Measurements from ENCODE around the gene MASP2. TPM values are rescaled to one million over a fixed set of nuclear protein-coding genes. Genes with fewer than 3 reads are reported as not detected.

Gene MASP2
- total RNA-seq, 1 experiment from 2014 or later: 0.50 TPM

DNA sequence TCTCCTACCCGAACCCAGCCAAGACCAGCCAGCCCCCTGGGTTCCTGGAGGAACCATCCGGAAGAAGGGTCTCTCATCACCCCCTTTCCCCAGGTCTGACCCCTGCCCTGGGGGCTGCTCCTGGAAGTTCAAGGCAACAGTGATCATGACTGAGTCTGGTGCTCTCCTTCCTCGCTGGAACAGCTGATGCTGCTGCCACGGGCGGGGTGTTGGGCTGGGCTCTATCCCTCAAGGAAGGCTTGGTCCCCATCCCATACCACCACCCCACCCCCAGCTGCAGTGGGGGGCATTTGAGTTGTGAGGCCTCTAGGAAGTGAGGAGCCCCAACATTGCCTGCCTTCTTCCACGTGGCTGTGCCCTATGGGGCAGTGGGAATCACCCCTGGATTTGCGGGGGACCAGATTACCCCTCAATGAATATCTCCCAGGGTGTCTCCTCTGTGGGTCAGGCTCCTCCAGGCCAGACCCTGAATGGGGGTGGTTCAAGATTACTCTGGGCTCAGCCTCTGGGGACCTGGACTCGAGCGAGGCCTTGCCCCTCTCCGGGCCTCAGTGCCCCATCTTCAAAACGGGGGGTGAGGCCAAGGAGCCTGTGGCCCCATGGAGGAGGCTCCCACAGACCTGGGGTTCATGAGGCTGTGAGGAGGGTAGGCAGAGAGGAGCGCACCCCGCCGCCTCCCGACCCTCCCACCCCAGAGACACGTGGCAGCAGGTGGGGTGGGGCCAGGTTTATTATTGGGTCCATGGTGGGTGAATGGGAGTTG lies 2.8 kb downstream of the MASP2 start:
- no peak overlapping the region for H3K4me3 ChIP-seq (ENCODE audit: low read depth, low read length)
- no peaks in the 10 kb centered on the region for H3K9me3 ChIP-seq
- Mint-ChIP-seq H3K36me3 (ENCODE audit: insufficient read depth, unreplicated experiment) (no peaks in the 10 kb centered on the region), H3K9me3 (ENCODE audit: unreplicated experiment) (no peaks in the 10 kb centered on the region), H3K27me3 (ENCODE audit: insufficient read depth, unreplicated experiment) (no peaks in the 10 kb centered on the region), H3K4me3 (ENCODE audit: unreplicated experiment) (no peak overlapping the region), H3K4me1 (ENCODE audit: low read depth, unreplicated experiment) (no peaks in the 10 kb centered on the region), H3K27ac (ENCODE audit: unreplicated experiment) (no peak overlapping the region)
- intact Hi-C loops (cut with micrococcal nuclease; ENCODE audit: unreplicated experiment): no loop called here
- H3K36me3 ChIP-seq (ENCODE audit: control insufficient read depth, insufficient read depth, low read length): no peaks in the 10 kb centered on the region
- BruUV-seq (replicated peaks): no TSS peak
- ChIA-PET CTCF (no interaction called here), POLR2A (no interaction called here)
- no peaks in the 10 kb centered on the region for H3K4me1 ChIP-seq
- H3K27me3 ChIP-seq (replicated peaks; ENCODE audit: control insufficient read depth, insufficient read depth, low read length): no peaks in the 10 kb centered on the region
- TF ChIP-seq, protein P1, sequence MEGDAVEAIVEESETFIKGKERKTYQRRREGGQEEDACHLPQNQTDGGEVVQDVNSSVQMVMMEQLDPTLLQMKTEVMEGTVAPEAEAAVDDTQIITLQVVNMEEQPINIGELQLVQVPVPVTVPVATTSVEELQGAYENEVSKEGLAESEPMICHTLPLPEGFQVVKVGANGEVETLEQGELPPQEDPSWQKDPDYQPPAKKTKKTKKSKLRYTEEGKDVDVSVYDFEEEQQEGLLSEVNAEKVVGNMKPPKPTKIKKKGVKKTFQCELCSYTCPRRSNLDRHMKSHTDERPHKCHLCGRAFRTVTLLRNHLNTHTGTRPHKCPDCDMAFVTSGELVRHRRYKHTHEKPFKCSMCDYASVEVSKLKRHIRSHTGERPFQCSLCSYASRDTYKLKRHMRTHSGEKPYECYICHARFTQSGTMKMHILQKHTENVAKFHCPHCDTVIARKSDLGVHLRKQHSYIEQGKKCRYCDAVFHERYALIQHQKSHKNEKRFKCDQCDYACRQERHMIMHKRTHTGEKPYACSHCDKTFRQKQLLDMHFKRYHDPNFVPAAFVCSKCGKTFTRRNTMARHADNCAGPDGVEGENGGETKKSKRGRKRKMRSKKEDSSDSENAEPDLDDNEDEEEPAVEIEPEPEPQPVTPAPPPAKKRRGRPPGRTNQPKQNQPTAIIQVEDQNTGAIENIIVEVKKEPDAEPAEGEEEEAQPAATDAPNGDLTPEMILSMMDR (IDR thresholded peaks at IDR 0.05; ENCODE audit: insufficient read depth in 1 of 2, low read depth in 1 of 2, low read length in 1 of 2, severe bottlenecking in 1 of 2, unreplicated experiment in 1 of 2): no peak
- DNase-seq: no peak

DNA sequence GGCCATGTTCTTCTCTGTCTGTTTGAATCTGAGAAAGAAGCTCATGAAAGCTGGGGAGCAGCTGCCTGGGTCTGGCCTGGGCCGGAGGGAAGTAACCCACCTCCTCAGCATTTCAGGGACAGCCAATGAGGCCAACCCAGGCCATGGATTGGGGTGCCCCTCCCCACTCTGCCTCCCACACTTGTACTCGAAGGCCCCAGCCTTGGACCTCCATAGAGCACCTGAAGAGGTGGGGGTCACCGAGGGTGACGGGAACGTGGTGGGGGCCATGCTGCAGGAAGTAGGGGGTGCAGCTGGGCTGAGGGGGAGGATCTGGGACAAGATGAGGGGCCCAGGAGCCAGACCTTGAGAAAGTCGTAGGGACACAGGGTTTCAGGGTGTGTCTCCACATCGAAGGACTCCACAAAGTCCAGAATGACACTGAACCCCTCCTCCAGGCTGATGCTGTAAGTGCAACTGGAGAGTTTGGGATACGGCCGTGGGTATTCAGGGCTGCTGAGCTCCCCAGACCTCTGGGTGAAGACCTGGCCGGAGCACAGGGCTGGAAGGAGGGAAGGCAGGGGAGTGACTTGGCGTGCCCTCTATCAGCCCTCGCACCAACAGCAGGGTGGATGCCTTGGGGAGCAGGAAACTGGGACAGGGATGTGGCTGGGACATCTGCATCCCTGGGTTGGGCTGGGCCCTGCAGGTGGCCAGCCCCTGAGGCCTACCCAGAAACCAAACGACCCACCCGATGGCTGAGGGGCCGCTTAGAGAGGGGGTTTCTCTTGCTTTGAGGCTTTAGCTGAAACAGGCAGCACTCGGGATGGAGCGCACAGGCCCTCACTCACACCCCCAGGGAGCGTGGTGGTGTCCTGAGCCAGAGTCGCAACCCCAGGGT lies 3.8 kb downstream of the MASP2 start:
- Mint-ChIP-seq H3K27me3 (ENCODE audit: insufficient read depth, unreplicated experiment) (no peaks in the 10 kb centered on the region), H3K4me1 (ENCODE audit: low read depth, unreplicated experiment) (no peaks in the 10 kb centered on the region), H3K36me3 (ENCODE audit: insufficient read depth, unreplicated experiment) (no peaks in the 10 kb centered on the region), H3K9me3 (ENCODE audit: unreplicated experiment) (no peaks in the 10 kb centered on the region), H3K27ac (ENCODE audit: unreplicated experiment) (no peak overlapping the region), H3K4me3 (ENCODE audit: unreplicated experiment) (no peak overlapping the region)
- TF ChIP-seq, protein P1 (IDR thresholded peaks at IDR 0.05; ENCODE audit: insufficient read depth in 1 of 2, low read depth in 1 of 2, low read length in 1 of 2, severe bottlenecking in 1 of 2, unreplicated experiment in 1 of 2): no peak
- H3K4me1 ChIP-seq: no peaks in the 10 kb centered on the region
- CTCF ChIA-PET: no interaction called here
- intact Hi-C loops (cut with micrococcal nuclease; ENCODE audit: unreplicated experiment): no loop called here
- no peaks in the 10 kb centered on the region for H3K36me3 ChIP-seq (ENCODE audit: control insufficient read depth, insufficient read depth, low read length)
- no peaks in the 10 kb centered on the region for H3K27me3 ChIP-seq (replicated peaks; ENCODE audit: control insufficient read depth, insufficient read depth, low read length)
- H3K9me3 ChIP-seq: no peaks in the 10 kb centered on the region
- POLR2A ChIA-PET: interaction anchor here (0.5 kb wide), 1 partner anchor 22 kb away, joined by 6 read pairs; no protein-coding TSS in a partner anchor
- no peak overlapping the region for H3K4me3 ChIP-seq (ENCODE audit: low read depth, low read length)
- no peak for DNase-seq
- BruUV-seq (replicated peaks): no TSS peak

DNA sequence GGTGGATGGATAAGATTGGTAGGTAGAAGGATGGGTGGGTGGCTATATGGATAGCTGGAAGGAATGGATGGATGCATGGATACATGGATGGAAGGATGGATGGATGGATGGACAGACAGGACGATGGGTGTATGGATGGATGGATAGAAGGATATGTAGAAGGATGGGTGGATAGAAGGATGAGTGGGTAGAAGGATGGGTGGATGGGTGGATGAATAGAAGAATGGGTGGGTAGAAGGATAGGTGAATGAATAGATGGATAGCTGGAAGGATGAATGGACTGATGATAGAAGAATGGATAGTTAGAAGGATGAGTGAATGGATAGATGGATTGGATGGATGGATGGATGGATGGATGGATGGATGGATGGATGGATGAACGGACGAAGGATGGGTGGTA lies 5.0 kb downstream of the MASP2 start:
- Mint-ChIP-seq H3K4me3 (ENCODE audit: unreplicated experiment) (no peak overlapping the region), H3K27me3 (ENCODE audit: insufficient read depth, unreplicated experiment) (no peaks in the 10 kb centered on the region), H3K4me1 (ENCODE audit: low read depth, unreplicated experiment) (no peaks in the 10 kb centered on the region), H3K9me3 (ENCODE audit: unreplicated experiment) (no peaks in the 10 kb centered on the region), H3K36me3 (ENCODE audit: insufficient read depth, unreplicated experiment) (no peaks in the 10 kb centered on the region), H3K27ac (ENCODE audit: unreplicated experiment) (no peak overlapping the region)
- no peaks in the 10 kb centered on the region for H3K27me3 ChIP-seq (replicated peaks; ENCODE audit: control insufficient read depth, insufficient read depth, low read length)
- POLR2A ChIA-PET: no interaction called here
- intact Hi-C loops (cut with micrococcal nuclease; ENCODE audit: unreplicated experiment): no loop called here
- no peaks in the 10 kb centered on the region for H3K9me3 ChIP-seq
- no TSS peak for BruUV-seq (replicated peaks)
- no peak for DNase-seq
- no peak overlapping the region for H3K4me3 ChIP-seq (ENCODE audit: low read depth, low read length)
- H3K36me3 ChIP-seq (ENCODE audit: control insufficient read depth, insufficient read depth, low read length): no peaks in the 10 kb centered on the region
- TF ChIP-seq, protein P1 (IDR thresholded peaks at IDR 0.05; ENCODE audit: insufficient read depth in 1 of 2, low read depth in 1 of 2, low read length in 1 of 2, severe bottlenecking in 1 of 2, unreplicated experiment in 1 of 2): no peak
- no peaks in the 10 kb centered on the region for H3K4me1 ChIP-seq
- CTCF ChIA-PET: no interaction called here
